ENCODE results near the gene NFIX. TPM values are rescaled to one million over a fixed set of nuclear protein-coding genes. Genes with fewer than 3 reads are reported as not detected.

The NFIX gene
- total and polyA plus RNA-seq, 2 of the 13 experiments (the other 11 are each of a cell fraction or from before 2014, with no cell fraction given), result 3.4 to 5.4 TPM

DNA sequence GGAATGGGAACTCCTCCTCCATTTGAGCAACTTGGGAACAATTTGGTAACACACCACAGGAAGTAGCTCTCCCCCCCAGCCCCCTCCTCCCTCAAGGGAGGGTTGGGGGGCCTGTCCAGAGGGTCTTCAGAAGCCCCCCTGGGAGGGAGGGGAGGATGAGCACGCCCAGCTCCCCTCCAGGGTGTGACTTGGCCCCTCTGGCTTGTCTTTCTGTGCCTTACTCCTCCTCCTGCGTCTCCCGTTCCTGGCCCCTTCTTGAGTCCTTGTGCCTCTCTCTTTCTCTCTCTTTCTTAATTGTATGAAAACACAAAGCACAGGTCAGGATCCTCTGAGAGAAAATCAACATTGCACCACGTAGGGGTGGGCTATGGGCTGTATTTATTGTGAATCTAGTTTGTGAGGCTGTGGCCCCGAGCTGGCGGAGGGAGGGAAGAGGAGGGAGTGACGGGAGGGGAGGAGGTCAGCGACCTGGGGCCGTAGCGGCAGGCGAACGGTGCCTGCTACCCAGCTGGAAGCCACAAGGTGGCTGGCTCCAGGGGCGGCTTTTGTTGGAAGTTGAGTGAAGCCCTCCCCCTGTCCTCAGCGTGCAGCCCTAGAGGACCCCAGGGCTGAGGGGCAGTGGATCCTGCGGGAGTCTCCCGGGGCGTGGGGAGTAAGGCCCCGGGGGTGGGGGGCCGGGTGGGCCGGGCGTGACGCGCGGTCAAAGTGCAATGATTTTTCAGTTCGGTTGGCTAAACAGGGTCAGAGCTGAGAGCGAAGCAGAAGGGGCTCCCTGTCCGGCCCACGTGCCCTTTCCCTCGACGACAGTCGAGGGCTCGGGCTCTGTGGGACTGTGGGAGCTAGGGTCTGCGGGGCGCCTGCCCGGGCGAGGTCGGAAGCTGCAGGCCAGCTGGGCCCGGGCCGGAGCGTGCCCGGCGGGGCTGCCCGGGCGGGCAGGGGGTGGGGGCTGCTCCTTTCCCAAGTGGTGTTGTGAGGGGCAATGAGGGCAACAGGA is 101.0 kb downstream of the NFIX start (continued):
- TF ChIP-seq ZNF33A (CRISPR knock-in tag; IDR thresholded peaks at IDR 0.05; ENCODE audit: borderline replicate concordance), result no peak
- TF ChIP-seq, protein P1, sequence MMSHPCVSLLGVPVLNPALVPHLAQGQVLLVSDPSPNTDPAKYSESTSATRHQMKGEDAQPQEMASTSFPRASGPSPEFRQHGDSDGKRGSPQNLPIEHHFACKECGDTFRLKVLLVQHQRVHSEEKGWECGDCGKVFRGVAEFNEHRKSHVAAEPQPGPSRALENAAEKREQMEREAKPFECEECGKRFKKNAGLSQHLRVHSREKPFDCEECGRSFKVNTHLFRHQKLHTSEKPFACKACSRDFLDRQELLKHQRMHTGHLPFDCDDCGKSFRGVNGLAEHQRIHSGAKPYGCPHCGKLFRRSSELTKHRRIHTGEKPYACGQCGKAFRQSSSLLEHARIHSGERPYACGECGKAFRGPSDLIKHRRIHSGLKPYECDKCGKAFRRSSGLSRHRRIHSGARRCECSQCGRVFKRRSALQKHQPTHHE (CRISPR knock-in tag; IDR thresholded peaks at IDR 0.05; ENCODE audit: borderline replicate concordance), result no peak
- TF ChIP-seq SRSF9 (IDR thresholded peaks at IDR 0.05; ENCODE audit: borderline replicate concordance, insufficient read depth, low read depth, low read length, poor library complexity, severe bottlenecking), result no peak
- peak; percentile 20; the same call in 1 of the 2 replicates for TF ChIP-seq NCOA2 (CRISPR knock-in tag; IDR thresholded peaks at IDR 0.05)
- no peak for TF ChIP-seq NFKBIZ (CRISPR knock-in tag; IDR thresholded peaks at IDR 0.05)
- TF ChIP-seq ZNF776 (CRISPR knock-in tag; IDR thresholded peaks at IDR 0.05), result no peak
- TF ChIP-seq, protein P2, sequence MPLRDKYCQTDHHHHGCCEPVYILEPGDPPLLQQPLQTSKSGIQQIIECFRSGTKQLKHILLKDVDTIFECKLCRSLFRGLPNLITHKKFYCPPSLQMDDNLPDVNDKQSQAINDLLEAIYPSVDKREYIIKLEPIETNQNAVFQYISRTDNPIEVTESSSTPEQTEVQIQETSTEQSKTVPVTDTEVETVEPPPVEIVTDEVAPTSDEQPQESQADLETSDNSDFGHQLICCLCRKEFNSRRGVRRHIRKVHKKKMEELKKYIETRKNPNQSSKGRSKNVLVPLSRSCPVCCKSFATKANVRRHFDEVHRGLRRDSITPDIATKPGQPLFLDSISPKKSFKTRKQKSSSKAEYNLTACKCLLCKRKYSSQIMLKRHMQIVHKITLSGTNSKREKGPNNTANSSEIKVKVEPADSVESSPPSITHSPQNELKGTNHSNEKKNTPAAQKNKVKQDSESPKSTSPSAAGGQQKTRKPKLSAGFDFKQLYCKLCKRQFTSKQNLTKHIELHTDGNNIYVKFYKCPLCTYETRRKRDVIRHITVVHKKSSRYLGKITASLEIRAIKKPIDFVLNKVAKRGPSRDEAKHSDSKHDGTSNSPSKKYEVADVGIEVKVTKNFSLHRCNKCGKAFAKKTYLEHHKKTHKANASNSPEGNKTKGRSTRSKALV (CRISPR knock-in tag; IDR thresholded peaks at IDR 0.05), result no peak
- no peak for TF ChIP-seq CBX5 (CRISPR knock-in tag; IDR thresholded peaks at IDR 0.05; ENCODE audit: borderline replicate concordance)
- TF ChIP-seq FOXP1 (IDR thresholded peaks at IDR 0.05), result no peak
- TF ChIP-seq FOXP1 (CRISPR knock-in tag; IDR thresholded peaks at IDR 0.05), result no peak
- no peak for TF ChIP-seq MLLT10 (CRISPR knock-in tag; IDR thresholded peaks at IDR 0.05)
- peak; percentile 36; the same call in 1 of the 2 replicates for TF ChIP-seq MYC (CRISPR knock-in tag; IDR thresholded peaks at IDR 0.05; ENCODE audit: borderline replicate concordance)
- TF ChIP-seq, protein P3, sequence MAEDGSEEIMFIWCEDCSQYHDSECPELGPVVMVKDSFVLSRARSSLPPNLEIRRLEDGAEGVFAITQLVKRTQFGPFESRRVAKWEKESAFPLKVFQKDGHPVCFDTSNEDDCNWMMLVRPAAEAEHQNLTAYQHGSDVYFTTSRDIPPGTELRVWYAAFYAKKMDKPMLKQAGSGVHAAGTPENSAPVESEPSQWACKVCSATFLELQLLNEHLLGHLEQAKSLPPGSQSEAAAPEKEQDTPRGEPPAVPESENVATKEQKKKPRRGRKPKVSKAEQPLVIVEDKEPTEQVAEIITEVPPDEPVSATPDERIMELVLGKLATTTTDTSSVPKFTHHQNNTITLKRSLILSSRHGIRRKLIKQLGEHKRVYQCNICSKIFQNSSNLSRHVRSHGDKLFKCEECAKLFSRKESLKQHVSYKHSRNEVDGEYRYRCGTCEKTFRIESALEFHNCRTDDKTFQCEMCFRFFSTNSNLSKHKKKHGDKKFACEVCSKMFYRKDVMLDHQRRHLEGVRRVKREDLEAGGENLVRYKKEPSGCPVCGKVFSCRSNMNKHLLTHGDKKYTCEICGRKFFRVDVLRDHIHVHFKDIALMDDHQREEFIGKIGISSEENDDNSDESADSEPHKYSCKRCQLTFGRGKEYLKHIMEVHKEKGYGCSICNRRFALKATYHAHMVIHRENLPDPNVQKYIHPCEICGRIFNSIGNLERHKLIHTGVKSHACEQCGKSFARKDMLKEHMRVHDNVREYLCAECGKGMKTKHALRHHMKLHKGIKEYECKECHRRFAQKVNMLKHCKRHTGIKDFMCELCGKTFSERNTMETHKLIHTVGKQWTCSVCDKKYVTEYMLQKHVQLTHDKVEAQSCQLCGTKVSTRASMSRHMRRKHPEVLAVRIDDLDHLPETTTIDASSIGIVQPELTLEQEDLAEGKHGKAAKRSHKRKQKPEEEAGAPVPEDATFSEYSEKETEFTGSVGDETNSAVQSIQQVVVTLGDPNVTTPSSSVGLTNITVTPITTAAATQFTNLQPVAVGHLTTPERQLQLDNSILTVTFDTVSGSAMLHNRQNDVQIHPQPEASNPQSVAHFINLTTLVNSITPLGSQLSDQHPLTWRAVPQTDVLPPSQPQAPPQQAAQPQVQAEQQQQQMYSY (CRISPR knock-in tag; IDR thresholded peaks at IDR 0.05), result no peak
- TF ChIP-seq ZC3H4 (CRISPR knock-in tag; IDR thresholded peaks at IDR 0.05; ENCODE audit: borderline replicate concordance), result no peak
- TF ChIP-seq, protein P4, sequence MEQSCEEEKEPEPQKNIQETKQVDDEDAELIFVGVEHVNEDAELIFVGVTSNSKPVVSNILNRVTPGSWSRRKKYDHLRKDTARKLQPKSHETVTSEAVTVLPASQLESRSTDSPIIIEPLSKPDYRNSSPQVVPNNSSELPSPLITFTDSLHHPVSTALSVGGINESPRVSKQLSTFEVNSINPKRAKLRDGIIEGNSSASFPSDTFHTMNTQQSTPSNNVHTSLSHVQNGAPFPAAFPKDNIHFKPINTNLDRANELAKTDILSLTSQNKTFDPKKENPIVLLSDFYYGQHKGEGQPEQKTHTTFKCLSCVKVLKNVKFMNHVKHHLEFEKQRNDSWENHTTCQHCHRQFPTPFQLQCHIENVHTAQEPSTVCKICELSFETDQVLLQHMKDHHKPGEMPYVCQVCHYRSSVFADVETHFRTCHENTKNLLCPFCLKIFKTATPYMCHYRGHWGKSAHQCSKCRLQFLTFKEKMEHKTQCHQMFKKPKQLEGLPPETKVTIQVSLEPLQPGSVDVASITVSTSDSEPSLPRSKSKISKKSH (CRISPR knock-in tag; IDR thresholded peaks at IDR 0.05; ENCODE audit: borderline replicate concordance), result no peak
- TF ChIP-seq SRSF1 (optimal IDR thresholded peaks at IDR 0.05; ENCODE audit: low read depth, low read length), result no peak
